NK-92 (cell line): Measurements from ENCODE around the gene ARSA.
"Not testable (repeated sequence)": the region's sequence is repeated elsewhere in the genome, so short reads cannot be mapped to it uniquely, and the experiment has no call there.

ENCODE experiments used
- DNase-seq: peaks from one replicate; lab custom pipeline; 2025; ENCODE audit not compliant: unreplicated experiment; lab: John Stamatoyannopoulos, UW

Gene ARSA

DNA sequence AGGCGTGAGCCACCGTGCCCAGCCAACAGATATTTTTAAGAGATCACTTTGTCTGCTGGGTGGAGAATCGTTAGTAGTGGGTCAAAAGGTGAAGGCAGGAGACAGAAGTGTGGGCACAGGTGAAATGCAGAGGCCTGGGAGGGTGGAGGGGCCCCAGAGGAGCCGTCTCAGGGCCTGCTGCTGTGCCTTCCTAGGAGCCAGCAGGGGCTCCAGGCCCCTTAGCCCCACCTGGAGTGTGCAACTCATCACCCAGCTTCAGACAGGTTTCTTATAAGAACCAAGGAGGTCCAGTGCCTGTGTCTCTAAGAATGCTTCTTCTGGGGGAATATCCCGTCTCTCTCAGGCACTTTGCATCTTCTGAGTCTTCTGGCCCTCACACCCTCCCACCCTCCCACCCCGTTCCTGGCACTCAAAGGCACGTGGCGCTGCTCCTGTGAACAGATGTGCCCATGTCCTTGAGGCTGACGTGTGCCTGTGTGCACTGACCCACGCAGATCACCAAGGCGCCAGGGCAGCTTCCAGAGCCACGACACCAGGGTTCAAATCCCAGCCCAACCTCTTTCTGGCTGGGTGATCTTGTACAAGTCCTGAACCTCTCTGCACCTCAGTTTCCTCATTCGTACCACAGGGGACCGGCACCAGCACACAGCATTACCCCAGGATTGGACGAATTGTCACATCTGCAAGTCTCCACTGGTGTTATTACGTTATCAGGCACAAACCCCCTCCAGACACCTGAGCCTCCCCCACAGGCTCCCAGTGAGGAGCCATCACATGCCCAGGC is 3.4 kb downstream of the ARSA start:
- DNase-seq, result no peak

- no peak for DNase-seq
These were observed 5.1 kb downstream of the ARSA start for GRCh38 chr22:50622723-50623327.

DNA sequence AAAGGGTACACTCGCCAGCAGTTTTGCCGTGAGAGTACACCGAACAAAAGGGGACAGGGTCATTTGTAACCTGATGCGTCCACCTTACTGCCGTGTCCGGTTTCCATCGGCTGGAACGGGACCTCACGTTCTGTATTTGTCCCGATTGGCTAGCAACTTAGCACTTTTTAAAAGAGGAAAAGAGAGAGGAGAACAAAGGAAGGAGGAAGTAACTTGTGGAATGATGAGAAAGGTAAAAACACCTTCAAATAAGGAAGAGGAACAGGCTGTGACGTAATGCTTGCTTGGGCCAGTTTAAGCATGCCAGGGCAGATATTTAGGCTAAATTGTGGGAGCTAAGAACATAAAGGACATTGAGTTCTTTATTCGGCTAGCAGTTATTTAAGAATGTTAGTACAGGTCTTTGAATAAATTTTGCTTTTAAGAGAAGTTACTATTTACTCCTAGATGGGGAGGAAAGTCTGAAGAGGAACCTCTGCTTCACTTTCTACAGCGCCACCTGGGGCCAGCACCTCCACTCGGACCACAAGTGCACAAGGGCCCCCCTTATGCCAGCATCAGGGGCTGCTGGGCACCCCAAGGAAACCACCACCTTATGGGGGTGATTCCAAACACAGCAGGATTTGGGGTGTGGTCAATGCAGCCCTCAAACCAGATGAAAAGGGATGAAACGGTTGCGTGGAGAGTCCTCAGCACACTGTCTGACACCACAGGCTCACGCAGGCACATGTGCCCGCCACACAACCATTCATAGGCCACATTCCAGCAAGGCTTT is 5.8 kb downstream of the ARSA start:
- no peak for DNase-seq

DNA sequence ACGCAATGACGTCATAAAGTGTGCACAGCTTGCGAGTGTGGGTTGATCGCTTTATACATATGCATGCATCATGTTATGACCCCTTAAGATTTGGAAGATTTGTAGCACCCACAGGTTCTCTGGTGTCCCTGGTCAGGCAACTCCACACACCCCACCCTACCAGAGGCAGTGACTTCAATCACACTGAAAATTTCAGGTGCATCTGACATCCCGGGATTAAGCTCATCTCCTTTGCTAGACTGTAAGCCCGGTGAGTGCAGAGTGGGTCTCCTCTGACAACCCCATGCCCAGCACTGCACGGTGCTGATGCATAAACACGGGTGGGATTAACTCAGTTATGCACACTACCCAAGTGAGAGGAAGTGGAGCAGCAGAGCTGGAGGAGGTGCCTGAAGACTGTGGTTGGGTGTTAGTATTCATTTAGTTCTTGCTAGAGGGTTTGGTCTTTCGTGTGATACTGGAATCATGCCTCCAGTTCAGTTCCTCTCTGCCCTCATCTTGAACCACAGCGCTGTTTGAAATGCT is 6.5 kb downstream of the ARSA start:
- DNase-seq, result no peak

DNA sequence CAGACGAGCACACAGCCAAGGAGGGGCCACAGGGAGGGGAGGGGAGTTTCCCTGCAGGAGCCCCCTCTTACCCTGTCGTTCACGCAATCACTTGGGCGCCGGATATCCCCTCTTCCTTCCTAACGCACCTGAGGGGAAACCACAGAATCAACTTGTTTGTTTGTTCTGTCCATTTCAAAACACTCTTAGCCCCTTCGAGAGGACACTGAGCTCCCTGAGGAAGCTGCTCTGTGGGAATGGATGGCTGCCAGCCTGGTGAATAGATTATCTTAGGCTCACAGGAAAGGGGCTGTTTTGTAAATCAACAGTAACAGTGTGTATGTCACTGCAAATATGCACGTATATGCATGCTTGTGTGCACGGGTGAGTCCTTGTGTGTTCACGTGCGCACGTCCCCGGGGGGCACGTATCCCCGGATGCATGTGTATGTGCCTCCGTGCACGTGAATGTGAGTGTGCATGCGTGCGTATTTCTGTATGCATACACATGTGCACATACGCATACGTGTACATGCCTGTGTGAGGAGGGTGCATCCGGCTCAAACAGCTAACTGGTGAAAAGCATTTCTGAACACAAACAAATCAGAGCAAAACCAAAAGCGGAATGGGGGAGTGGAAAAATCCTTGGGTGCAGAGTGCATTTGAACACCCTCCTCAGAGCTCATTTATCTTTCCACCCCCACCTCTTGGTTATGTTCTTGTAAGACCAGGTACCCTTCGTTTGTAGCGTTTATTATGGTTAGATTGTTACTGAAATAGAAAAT is 7.2 kb downstream of the ARSA start:
- no peak for DNase-seq

GRCh38 chr22:50614296-50614695 is 13.7 kb downstream of the ARSA start:
- DNase-seq, result not testable (repeated sequence)

- no peak for DNase-seq
These were observed 14.5 kb downstream of the ARSA start for GRCh38 chr22:50613291-50613981.

DNA sequence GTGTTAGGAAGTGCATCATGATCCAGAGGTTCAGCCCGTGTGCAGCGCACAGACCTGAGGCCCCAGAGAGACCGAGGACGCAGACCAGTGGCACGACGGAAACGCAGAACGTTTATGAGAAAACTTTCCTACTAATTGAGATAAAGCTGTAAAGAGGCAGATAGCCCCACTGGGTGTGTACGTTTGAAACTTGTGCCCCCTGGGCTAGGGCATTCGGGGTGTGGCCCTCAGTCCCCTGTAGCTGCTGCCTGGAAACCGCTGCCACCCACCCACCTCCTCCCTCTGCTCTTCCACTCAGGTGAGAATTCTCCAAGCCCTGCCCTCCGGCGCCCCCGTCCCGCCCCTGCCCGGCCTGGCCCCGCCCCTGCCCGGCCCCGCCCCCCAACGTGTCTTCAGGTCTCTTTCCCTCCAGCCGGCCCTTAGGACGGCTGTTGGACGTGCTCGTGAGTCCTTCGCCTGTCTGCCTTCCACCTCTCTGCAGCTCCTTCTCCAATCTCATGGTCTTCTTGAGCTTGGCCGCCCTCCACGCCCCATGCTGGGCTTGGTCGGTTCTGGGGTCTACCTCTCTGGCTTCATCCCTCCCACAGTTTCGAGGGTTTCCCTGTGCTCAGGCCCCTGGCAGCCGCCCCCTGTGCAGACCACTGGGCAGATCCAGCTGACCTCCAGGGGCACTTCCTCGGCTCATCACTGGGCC is 15.3 kb downstream of the ARSA start:
- no peak for DNase-seq

DNA sequence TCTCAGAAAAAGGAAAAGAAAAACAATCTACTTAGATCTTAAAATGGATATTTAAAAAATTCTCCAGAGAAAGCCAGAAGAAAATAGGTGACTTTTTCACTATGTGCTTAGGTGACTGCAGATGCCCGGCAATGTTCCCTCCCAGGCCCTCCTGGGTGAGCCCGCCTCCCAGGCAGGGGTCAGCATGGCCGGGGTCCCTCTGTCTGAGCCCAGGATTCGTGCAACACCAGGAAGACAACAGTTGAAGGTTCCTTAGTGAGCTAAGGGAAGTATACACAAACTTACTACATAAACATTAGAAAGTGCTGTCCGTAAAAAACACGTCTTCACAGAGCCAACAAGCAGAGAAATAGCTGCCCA is 15.8 kb downstream of the ARSA start:
- DNase-seq, result no peak

- no peak for DNase-seq
These were observed 16.5 kb downstream of the ARSA start for GRCh38 chr22:50611341-50612060.

DNA sequence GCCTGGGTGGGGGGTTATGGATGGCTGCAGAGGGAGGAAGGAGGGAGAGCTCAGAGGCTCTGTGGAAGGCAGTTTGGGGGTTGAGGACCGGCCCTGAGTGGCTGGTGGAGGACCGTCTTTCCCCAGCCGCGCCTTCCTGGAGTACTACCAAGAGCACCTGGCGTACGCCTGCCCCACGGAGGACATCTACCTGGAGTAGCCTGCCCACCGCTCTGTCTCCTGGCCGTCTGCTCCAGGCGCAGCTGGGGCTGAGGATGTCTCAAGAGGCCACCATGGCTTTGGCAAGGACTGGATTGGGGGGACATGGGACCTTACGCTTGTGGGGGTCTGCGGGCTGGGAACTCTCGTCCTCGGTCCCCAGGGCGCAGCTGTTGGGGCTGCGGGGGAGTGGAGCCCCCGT is 17.4 kb downstream of the ARSA start:
- DNase-seq, result no peak

- DNase-seq, result no peak
These were observed 17.9 kb downstream of the ARSA start for GRCh38 chr22:50610041-50610451.

GRCh38 chr22:50609599-50609998 is 18.4 kb downstream of the ARSA start:
- DNase-seq, result no peak

- DNase-seq, result no peak
These were observed 19.0 kb downstream of the ARSA start for GRCh38 chr22:50608996-50609395.

GRCh38 chr22:50608058-50608840 is 19.7 kb downstream of the ARSA start:
- DNase-seq, result not testable (repeated sequence)

GRCh38 chr22:50607659-50608020 is 20.3 kb downstream of the ARSA start:
- DNase-seq, result no peak

GRCh38 chr22:50606946-50607658 is 20.9 kb downstream of the ARSA start:
- no peak for DNase-seq
